GM19043 (cell line): Measurements from ENCODE around the gene MAP10.

Source experiments
- ATAC-seq: cut with Tn5 transposase; IDR thresholded peaks from one replicate; pipeline ENCODE4 v1.9.1; 2021; ENCODE audit warnings: low read depth; ENCODE audit not compliant: unreplicated experiment

Gene MAP10

GRCh38 chr1:232854798-232855159, 49.6 kb downstream of the MAP10 start:
- no peak for ATAC-seq

- no peak for ATAC-seq
Measured at GRCh38 chr1:232856541-232856940, 51.3 kb downstream of the MAP10 start.
